ELF-1 (cell line): ENCODE measurements around the gene DOCK4.

Source experiments
- DNase-seq: peaks from one replicate; pipeline ENCODE4 v3.0.0-alpha.2; 2016; ENCODE audit warnings: low read depth, low spot score

DOCK4 gene

DNA sequence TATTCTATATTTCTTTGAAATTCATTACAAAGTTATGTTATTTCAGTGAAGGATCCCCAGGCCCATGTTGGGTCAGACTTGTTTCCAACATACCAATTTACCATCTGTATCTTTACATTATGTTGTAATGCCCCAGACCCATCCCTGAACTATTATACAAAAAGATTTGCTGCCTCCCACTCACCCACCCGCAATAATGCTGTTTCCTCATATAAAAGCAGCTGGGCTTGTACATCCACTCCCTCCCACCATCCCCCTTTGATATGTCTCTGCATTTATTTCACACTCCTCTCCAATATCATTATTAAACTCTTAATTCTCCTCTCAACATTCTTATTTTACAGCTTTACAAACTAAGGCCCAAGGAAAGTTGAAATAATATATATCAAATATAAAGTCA is 153.7 kb downstream of the DOCK4 start:
- DNase-seq = no peak

DNA sequence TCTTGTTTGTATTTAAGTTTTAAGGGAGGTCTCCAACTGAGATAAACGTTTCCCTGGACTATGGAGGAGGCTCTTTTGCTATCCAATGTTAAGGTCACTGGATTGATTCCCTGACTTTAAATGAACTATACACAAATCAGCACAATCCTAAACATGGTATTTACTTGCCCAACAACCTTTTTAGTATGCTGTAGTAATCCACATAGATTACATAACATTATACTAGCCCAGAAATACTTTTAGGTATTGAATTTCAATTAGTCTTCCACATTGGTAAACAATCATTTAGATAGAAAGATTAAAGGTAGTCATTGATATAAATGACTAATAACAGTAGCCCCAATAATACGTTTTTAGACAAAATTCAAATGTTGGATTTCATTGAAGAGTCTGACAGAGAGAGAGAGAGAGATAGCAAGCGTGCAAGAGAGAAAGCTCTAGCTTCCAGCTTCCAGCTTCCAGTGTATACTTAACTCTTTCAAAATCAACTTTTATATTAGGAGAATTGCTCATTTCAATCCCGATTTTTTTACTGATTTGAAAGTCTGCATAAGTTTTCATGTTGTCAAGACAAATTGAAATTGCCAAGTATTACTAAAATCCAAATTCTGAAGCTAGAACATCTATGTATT is 155.8 kb downstream of the DOCK4 start:
- DNase-seq = no peak

GRCh38 chr7:112049555-112050249 is 156.5 kb downstream of the DOCK4 start:
- no peak for DNase-seq

DNA sequence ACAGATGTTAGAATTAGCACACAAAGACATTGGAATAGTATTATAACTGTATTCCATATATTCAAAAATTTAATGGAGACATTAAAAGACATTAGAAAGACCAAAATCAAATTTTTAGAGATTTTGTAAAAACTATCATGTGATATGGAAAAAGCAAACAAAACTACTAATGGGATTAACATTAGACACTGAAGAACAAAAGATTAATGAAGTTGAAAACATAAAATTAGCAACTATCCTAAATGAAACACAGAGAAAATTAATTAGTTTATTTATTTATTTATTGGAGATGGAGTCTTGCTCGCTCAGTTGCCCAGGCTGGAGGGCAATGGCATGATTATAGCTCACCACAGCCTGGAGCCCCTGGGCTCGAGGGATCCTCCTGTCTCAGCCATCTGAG is 158.8 kb downstream of the DOCK4 start:
- no peak for DNase-seq

DNA sequence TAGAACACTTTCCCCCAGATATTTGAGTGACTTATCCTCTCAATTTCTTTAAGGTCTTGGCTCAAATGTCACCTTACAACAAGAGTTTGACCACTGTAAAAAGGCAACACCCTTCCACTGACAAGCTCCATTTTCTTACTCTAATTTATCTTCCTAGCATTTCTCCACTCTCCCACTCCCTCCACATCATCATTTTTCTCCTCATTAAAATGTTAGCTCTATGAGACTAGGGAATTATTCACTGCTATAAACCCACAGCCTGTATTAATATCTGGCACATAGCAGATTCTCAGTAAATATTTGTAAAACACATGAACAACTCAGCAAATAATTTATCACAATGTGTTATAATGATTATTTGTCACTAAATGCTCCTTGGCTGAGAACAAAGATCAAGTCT is 161.0 kb downstream of the DOCK4 start:
- DNase-seq = no peak

- DNase-seq = no peak
These were observed 163.6 kb downstream of the DOCK4 start for GRCh38 chr7:112042631-112043030.

GRCh38 chr7:112038353-112038752 is 167.8 kb downstream of the DOCK4 start:
- no peak for DNase-seq

DNA sequence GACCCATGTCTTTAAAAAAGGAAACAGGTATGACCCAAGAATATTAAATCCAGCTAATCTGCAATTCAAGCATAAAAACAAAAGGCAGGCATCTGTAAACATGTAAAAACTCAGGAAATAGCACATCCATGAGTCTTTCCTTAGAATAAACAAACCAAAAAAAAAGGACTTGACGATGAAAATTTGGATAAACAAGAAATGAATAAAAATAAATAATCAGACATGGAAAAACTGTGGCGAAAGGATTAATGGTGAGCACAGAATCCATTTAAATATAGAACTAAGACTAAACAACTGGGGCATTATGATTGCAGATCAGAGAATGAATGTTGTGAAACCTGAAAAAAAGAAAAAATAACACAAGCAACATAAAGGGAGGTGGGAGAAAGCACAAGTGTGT is 170.1 kb downstream of the DOCK4 start:
- no peak for DNase-seq

GRCh38 chr7:112031689-112032088 is 174.5 kb downstream of the DOCK4 start:
- no peak for DNase-seq

GRCh38 chr7:112025556-112025955 is 180.6 kb downstream of the DOCK4 start:
- no peak for DNase-seq

- no peak for DNase-seq
These were observed 182.4 kb downstream of the DOCK4 start for GRCh38 chr7:112023786-112024185.

GRCh38 chr7:112023282-112023681 is 182.9 kb downstream of the DOCK4 start:
- no peak for DNase-seq

- peak; percentile 18 for DNase-seq
These were observed 184.1 kb downstream of the DOCK4 start for GRCh38 chr7:112022128-112022527.

DNA sequence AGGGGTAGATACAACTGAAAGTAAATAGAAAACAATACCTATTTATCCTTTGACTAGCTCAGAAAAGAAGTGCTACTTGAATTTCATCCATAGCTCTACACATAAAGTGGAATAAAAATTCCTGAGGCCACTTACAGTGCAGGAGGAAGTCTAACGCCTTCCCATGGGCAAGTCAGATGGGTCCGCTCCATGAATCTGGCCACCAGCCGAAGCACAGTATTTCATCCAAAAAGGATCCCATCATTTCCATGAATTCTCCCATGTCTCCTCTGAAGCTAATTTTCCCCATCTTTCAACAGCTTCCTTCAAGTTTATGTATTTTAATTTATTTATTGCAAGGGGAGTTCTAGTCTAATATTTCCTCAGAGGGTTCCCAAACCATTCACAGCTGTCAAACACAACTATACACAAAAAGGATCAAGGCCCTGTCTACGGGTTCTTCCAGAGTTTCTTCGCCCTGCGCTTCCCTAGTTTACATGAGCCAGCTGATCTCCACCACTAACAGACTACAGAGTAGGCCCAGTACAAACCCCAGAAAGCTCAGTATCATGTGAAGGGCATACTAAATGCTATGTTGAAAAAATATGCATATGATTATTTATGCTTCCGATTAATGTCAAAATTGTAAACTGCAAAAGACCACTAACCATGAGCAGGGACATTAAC is 184.7 kb downstream of the DOCK4 start:
- DNase-seq = no peak

DNA sequence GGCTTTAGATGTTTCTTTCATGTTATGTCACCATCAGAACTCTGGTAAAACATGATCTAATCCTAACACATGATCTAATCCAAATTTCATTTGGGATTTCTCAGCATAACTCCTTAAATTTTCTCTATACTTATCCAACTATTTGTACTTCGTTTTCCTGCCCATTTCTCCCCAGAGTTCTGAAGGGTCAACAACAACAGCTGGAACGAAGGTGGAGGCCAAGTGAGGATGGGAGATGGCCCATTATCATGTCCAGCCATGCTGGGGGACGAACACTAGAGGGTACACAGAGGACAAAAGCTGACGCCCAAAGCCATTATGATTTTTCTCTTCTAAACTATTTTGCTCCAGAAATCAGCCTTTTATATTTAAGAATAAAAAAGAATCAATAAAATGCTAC is 185.4 kb downstream of the DOCK4 start:
- DNase-seq = no peak

GRCh38 chr7:112019932-112020331 is 186.3 kb downstream of the DOCK4 start:
- DNase-seq = no peak

DNA sequence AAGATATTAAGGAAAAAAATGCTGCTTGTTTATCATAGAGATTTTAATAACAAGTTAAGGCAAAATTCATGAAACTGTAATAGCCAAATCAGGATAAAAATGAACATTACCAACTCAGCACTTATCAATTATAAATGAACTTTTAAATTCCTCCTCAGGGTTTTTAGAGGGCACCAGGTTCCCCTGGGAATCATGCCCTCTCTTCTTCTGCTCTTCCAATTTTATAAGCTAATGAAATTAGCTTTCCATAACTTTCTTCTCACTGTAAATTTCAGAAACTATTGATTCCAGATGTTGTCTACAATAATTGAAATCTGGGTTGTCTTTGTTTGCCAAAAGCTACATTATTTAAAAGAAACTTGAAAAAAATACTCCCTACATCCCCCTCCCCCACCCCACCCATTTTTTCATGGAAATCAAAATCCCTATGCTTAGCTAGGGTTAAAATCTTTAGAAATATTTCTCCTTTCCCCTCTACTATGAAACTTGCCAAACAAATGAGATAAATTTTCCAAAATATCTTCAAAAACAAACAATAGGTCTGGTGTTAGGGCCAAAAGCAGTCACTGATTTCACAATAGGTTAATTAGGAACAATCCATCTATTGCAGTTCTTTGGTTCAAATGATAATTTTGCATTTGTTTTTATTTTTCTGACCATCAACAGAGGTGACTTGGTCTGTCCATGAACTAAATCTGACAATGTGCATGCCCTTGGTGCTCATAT is 187.7 kb downstream of the DOCK4 start:
- no peak for DNase-seq

- DNase-seq = no peak
These were observed 191.1 kb downstream of the DOCK4 start for GRCh38 chr7:112015146-112015545.

- DNase-seq = no peak
These were observed 191.9 kb downstream of the DOCK4 start for GRCh38 chr7:112014347-112014746.

DNA sequence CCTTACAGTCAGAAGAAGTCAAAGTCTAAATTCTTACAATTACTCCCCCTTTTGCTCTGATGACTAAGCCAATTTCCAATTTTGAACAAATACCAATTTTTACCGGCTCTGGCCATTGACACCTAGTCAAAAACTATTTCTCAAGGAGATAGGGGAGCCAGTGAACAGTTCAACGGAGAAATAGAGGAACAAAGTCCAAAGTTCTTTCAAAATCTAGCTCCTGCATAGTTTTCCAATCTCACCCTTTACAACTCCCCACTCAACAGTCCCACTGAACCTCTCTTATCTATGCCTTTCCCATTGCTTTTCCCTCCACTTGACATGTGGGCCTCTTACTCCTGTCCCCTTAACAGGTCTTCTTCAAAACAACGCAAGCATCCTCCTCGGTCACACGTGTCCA is 192.9 kb downstream of the DOCK4 start:
- DNase-seq = no peak

DNA sequence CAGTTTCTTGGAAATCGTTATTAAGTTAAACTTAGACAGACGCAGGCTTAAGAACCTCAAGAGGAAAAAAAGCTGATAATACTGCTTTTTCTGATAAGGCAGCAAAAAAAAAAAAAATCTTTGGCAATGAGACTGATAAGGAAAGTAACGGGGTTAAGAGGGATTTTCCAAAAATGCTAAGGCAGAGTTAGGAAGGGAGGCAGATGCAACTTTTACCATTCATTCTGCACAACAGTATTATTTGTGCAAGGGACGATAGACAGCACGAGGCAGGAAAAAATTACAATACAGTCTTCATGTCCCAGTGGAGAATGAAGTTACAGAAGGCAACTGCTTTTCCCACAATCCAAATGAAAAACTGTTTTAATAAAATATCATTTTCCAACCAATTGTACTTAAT is 194.0 kb downstream of the DOCK4 start:
- no peak for DNase-seq

GRCh38 chr7:112010994-112011393 is 195.2 kb downstream of the DOCK4 start:
- DNase-seq = peak; percentile 15
